Dermis lymphatic vessel endothelial cell (primary cell): ENCODE data around the gene C11orf24. TPM values are rescaled to one million over a fixed set of nuclear protein-coding genes. Genes with fewer than 3 reads are reported as not detected.

Experiments used
- total RNA-seq: library from RNA; depleted of rRNA; stranded (reverse); fragments of >200 nt; gene quantifications from 2 replicates; pipeline ENCODE4 v1.2.1, GENCODE V29; 2014

The C11orf24 gene
- total RNA-seq, result 2.8 and 6.2 TPM in 2 replicates

GRCh38 chr11:68271781-68272608 lies at the start of gene C11orf24:
Gene C11orf24, minus strand, starts transcription at chr11:68271973. Its CDS starts 8,206 bp downstream, at chr11:68263767.

GRCh38 chr11:68312117-68312779 lies 40.5 kb upstream of the C11orf24 start, which contains the start of gene LRP5:
Gene LRP5, plus strand, starts transcription at chr11:68312591. Its CDS starts 124 bp downstream, at chr11:68312715.

GRCh38 chr11:68213135-68213515 lies 58.6 kb downstream of the C11orf24 start, which contains the start of gene KMT5B:
Gene KMT5B, minus strand, starts transcription at chr11:68213296. Its CDS starts 23,220 bp downstream, at chr11:68190076.

Other genes starting within 250 kb of the C11orf24 start
- gene NDUFS8, start 241.3 kb downstream of the C11orf24 start, total RNA-seq, result 64.8 and 109 TPM in 2 replicates
- 43.9 and 45.9 TPM in 2 replicates for gene TCIRG1, start 232.9 kb downstream of the C11orf24 start, total RNA-seq
- gene CHKA, start 150.6 kb downstream of the C11orf24 start, total RNA-seq, result 31.9 and 45.6 TPM in 2 replicates
- gene KMT5B, start 58.7 kb downstream of the C11orf24 start, total RNA-seq, result 26.9 and 35.3 TPM in 2 replicates
- gene LRP5, start 40.6 kb upstream of the C11orf24 start, total RNA-seq, result 94.7 and 118 TPM in 2 replicates
- gene PPP6R3, start 188.8 kb upstream of the C11orf24 start, total RNA-seq, result 157 and 159 TPM in 2 replicates